ENCODE data around the gene TMEM43. TPM values are rescaled to one million over a fixed set of nuclear protein-coding genes. Genes with fewer than 3 reads are reported as not detected.

TMEM43 gene
- total and polyA plus RNA-seq, 2 of the 13 experiments (the other 11 are each of a cell fraction or from before 2014, with no cell fraction given): 48.9 to 50.5 TPM

GRCh38 chr3:14124223-14124614 is 633 bp upstream of the TMEM43 start (continued):
- TF ChIP-seq, protein P1, sequence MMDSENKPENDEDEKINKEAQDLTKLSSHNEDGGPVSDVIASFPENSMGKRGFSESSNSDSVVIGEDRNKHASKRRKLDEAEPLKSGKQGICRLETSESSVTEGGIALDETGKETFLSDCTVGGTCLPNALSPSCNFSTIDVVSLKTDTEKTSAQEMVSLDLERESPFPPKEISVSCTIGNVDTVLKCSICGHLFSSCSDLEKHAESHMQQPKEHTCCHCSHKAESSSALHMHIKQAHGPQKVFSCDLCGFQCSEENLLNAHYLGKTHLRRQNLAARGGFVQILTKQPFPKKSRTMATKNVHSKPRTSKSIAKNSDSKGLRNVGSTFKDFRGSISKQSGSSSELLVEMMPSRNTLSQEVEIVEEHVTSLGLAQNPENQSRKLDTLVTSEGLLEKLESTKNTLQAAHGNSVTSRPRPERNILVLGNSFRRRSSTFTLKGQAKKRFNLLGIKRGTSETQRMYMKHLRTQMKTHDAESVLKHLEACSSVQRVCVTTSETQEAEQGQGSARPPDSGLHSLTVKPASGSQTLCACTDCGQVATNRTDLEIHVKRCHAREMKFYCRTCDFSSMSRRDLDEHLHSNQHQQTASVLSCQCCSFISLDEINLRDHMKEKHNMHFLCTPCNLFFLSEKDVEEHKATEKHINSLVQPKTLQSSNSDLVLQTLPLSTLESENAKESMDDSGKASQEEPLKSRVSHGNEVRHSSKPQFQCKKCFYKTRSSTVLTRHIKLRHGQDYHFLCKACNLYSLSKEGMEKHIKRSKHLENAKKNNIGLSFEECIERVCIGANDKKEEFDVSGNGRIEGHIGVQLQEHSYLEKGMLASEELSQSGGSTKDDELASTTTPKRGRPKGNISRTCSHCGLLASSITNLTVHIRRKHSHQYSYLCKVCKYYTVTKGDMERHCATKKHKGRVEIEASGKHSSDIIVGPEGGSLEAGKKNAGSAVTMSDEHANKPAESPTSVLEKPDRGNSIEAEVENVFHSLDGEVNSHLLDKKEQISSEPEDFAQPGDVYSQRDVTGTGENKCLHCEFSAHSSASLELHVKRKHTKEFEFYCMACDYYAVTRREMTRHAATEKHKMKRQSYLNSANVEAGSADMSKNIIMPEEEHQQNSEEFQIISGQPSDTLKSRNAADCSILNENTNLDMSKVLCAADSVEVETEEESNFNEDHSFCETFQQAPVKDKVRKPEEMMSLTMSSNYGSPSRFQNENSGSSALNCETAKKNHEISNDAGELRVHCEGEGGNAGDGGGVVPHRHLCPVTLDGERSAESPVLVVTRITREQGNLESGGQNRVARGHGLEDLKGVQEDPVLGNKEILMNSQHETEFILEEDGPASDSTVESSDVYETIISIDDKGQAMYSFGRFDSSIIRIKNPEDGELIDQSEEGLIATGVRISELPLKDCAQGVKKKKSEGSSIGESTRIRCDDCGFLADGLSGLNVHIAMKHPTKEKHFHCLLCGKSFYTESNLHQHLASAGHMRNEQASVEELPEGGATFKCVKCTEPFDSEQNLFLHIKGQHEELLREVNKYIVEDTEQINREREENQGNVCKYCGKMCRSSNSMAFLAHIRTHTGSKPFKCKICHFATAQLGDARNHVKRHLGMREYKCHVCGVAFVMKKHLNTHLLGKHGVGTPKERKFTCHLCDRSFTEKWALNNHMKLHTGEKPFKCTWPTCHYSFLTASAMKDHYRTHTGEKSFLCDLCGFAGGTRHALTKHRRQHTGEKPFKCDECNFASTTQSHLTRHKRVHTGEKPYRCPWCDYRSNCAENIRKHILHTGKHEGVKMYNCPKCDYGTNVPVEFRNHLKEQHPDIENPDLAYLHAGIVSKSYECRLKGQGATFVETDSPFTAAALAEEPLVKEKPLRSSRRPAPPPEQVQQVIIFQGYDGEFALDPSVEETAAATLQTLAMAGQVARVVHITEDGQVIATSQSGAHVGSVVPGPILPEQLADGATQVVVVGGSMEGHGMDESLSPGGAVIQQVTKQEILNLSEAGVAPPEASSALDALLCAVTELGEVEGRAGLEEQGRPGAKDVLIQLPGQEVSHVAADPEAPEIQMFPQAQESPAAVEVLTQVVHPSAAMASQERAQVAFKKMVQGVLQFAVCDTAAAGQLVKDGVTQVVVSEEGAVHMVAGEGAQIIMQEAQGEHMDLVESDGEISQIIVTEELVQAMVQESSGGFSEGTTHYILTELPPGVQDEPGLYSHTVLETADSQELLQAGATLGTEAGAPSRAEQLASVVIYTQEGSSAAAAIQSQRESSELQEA (CRISPR knock-in tag; IDR thresholded peaks at IDR 0.05; ENCODE audit: not compliant biosample characterization): peak; percentile 72
- TF ChIP-seq ZNF468 (CRISPR knock-in tag; IDR thresholded peaks at IDR 0.05) (no peak), ZFY (CRISPR knock-in tag; IDR thresholded peaks at IDR 0.05) (no peak), STAT6 (CRISPR knock-in tag; IDR thresholded peaks at IDR 0.05; ENCODE audit: borderline replicate concordance) (no peak), ZFP36L1 (CRISPR knock-in tag; IDR thresholded peaks at IDR 0.05) (no peak), ZNF644 (CRISPR knock-in tag; IDR thresholded peaks at IDR 0.05; ENCODE audit: low read depth) (no peak), TBX3 (IDR thresholded peaks at IDR 0.05; ENCODE audit: borderline replicate concordance) (no peak), MTA1 (CRISPR knock-in tag; IDR thresholded peaks at IDR 0.05; ENCODE audit: borderline replicate concordance) (peak; percentile 43; the same call in 1 of the 2 replicates), XRCC5 (optimal IDR thresholded peaks at IDR 0.05; ENCODE audit: low read length) (no peak), ZSCAN31 (CRISPR knock-in tag; IDR thresholded peaks at IDR 0.05; ENCODE audit: low read depth) (no peak), ZSCAN25 (CRISPR knock-in tag; IDR thresholded peaks at IDR 0.05) (0 out of 2 replicates have a peak, but pooled peaks have one; percentile 15), ZSCAN21 (CRISPR knock-in tag; IDR thresholded peaks at IDR 0.05; ENCODE audit: borderline replicate concordance) (no peak; the same call in 1 of the 2 replicates), BORCS8-MEF2B (CRISPR knock-in tag; IDR thresholded peaks at IDR 0.05) (no peak), ZFP90 (CRISPR knock-in tag; IDR thresholded peaks at IDR 0.05; ENCODE audit: borderline replicate concordance) (0 out of 2 replicates have a peak, but pooled peaks have one; percentile 11), TFAP4 (IDR thresholded peaks at IDR 0.05; ENCODE audit: borderline replicate concordance, low read depth) (no peak)
